Neural crest cell (in vitro differentiated cells): ENCODE measurements around the gene SLC5A4. TPM values are rescaled to one million over a fixed set of nuclear protein-coding genes. Genes with fewer than 3 reads are reported as not detected.

Experiments used
- DNase-seq: peaks from one replicate; pipeline ENCODE4 v3.0.0; 2021; ENCODE audit warnings: low read depth, mixed read lengths, low spot score
- H3K27ac Mint-ChIP-seq: one replicate; pipeline ENCODE4 v1.8.0; 2021; ENCODE audit warnings: mild to moderate bottlenecking, mixed read lengths; ENCODE audit not compliant: unreplicated experiment
- H3K27me3 Mint-ChIP-seq: 2 replicates; pipeline ENCODE4 v1.8.0; 2021; ENCODE audit warnings: low read depth, mild to moderate bottlenecking, mixed read lengths
- H3K36me3 Mint-ChIP-seq: 2 replicates; pipeline ENCODE4 v1.8.0; 2021; ENCODE audit warnings: low read depth, mild to moderate bottlenecking, mixed read lengths
- H3K4me1 Mint-ChIP-seq: 2 replicates; pipeline ENCODE4 v1.8.0; 2021; ENCODE audit warnings: mixed read lengths
- H3K4me3 Mint-ChIP-seq: one replicate; pipeline ENCODE4 v1.8.0; 2021; ENCODE audit warnings: mild to moderate bottlenecking, mixed read lengths
- H3K9me3 Mint-ChIP-seq: 2 replicates; pipeline ENCODE4 v1.8.0; 2021; ENCODE audit warnings: mixed read lengths
- CTCF ChIP-seq: fragments of 200-600 bp; sonication (generic); conservative IDR thresholded peaks from 2 replicates; pipeline ENCODE4 v1.5.0; 2021; ENCODE audit warnings: antibody characterized with exemption, mild to moderate bottlenecking
- total RNA-seq: library from RNA; stranded (reverse); gene quantifications from 2 replicates; pipeline ENCODE4 v1.2.1, GENCODE V29; 2021

Gene SLC5A4
- total RNA-seq, 1 donor from 2014 or later = 0.23 TPM

- H3K9me3 Mint-ChIP-seq = no peaks in the 10 kb centered on the region
Observed at GRCh38 chr22:32217465-32217864, 37.7 kb downstream of the SLC5A4 start.

GRCh38 chr22:32216911-32217310, 38.2 kb downstream of the SLC5A4 start:
- no peak overlapping the region for H3K27ac Mint-ChIP-seq
- no peaks in the 10 kb centered on the region for H3K9me3 Mint-ChIP-seq
- TF ChIP-seq CTCF = no peak
- peaks cover 8% of the 10 kb centered on the region for H3K27me3 Mint-ChIP-seq
- no peaks in the 10 kb centered on the region for H3K36me3 Mint-ChIP-seq
- H3K4me3 Mint-ChIP-seq = no peak overlapping the region
- H3K4me1 Mint-ChIP-seq = no peaks in the 10 kb centered on the region
- DNase-seq = no peak

More at GRCh38 chr22:32217465-32217864, 37.7 kb downstream of the SLC5A4 start:
- Mint-ChIP-seq H3K36me3 (no peaks in the 10 kb centered on the region), H3K4me1 (no peaks in the 10 kb centered on the region), H3K4me3 (no peak overlapping the region), H3K27ac (no peak overlapping the region), H3K27me3 (peaks cover 11% of the 10 kb centered on the region)
- TF ChIP-seq CTCF = no peak
- no peak for DNase-seq

GRCh38 chr22:32211011-32211410, 44.1 kb downstream of the SLC5A4 start:
- peak overlapping the region; percentile 67 for H3K27ac Mint-ChIP-seq
- H3K27me3 Mint-ChIP-seq = peaks cover 8% of the 10 kb centered on the region
- H3K9me3 Mint-ChIP-seq = no peaks in the 10 kb centered on the region

GRCh38 chr22:32208681-32209080, 46.5 kb downstream of the SLC5A4 start:
- Mint-ChIP-seq H3K27me3 (peaks cover 28% of the 10 kb centered on the region), H3K36me3 (no peaks in the 10 kb centered on the region), H3K9me3 (no peaks in the 10 kb centered on the region), H3K4me3 (no peak overlapping the region), H3K4me1 (peaks cover 18% of the 10 kb centered on the region), H3K27ac (no peak overlapping the region)
- no peak for TF ChIP-seq CTCF
- no peak for DNase-seq

More at GRCh38 chr22:32211011-32211410, 44.1 kb downstream of the SLC5A4 start:
- no peak overlapping the region for H3K4me3 Mint-ChIP-seq
- H3K36me3 Mint-ChIP-seq = no peaks in the 10 kb centered on the region
- no peaks in the 10 kb centered on the region for H3K4me1 Mint-ChIP-seq
- DNase-seq = no peak
- no peak for TF ChIP-seq CTCF

- H3K4me1 Mint-ChIP-seq = peaks cover 19% of the 10 kb centered on the region
- no peaks in the 10 kb centered on the region for H3K9me3 Mint-ChIP-seq
- DNase-seq = no peak
- peaks cover 35% of the 10 kb centered on the region for H3K27me3 Mint-ChIP-seq
- no peak for TF ChIP-seq CTCF
- no peak overlapping the region for H3K27ac Mint-ChIP-seq
- no peak overlapping the region for H3K4me3 Mint-ChIP-seq
- no peaks in the 10 kb centered on the region for H3K36me3 Mint-ChIP-seq
Observed at GRCh38 chr22:32207971-32208480, 47.1 kb downstream of the SLC5A4 start.
